ENCODE measurements around the gene HOXA4. TPM values are rescaled to one million over a fixed set of nuclear protein-coding genes. Genes with fewer than 3 reads are reported as not detected.
A peak's percentile ranks its signal among the peaks of the same experiment; 100 is the strongest.

HOXA4 gene
- total and polyA plus RNA-seq, 2 of the 8 experiments (the other 6 are each of a cell fraction or from before 2014, with no cell fraction given), result not detected

DNA sequence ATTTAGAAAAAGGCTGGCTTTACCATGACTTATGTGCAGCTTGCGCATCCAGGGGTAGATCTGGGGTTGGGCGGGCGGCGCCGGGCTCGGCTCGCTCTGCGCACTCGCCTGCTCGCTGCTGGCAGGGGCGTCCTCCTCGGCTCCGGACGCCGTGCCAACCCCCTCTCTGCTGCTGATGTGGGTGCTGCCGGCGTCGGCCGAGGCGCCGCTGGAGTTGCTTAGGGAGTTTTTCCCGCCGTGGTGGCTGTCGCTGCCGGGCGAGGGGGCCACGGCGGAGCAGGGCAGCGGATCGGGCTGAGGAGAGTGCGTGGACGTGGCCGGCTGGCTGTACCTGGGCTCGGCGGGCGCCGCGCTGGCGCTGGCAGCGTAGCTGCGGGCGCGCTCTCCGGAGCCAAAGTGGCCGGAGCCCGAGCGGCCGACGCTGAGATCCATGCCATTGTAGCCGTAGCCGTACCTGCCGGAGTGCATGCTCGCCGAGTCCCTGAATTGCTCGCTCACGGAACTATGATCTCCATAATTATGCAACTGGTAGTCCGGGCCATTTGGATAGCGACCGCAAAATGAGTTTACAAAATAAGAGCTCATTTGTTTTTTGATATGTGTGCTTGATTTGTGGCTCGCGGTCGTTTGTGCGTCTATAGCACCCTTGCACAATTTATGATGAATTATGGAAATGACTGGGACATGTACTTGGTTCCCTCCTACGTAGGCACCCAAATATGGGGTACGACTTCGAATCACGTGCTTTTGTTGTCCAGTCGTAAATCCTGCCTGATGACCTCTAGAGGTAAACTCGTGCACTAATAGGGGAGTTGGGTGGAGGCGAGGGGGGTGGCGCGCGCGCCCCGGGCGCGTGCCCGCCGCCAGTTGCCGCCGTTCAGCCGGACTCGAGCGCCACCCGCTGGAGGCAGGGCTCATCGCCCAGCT is 12.7 kb upstream of the HOXA4 start, which contains the start of gene HOXA5 (continued):
- TF ChIP-seq HDAC2 (IDR thresholded peaks at IDR 0.05; ENCODE audit: borderline replicate concordance in 1 of 2, low read depth in 2 of 2, low read length in 2 of 2) (no peak), RNF2 (IDR thresholded peaks at IDR 0.05; ENCODE audit: borderline replicate concordance, low read depth, low read length, missing control alignments, poor library complexity, severe bottlenecking) (peak; percentile 14), EP300 (IDR thresholded peaks at IDR 0.05; ENCODE audit: borderline replicate concordance in 1 of 2, low read depth in 2 of 2, low read length in 2 of 2) (no peak), SUZ12 (IDR thresholded peaks at IDR 0.05; ENCODE audit: low read length) (peak; percentile 91), RFX5 (IDR thresholded peaks at IDR 0.05; ENCODE audit: borderline replicate concordance, low read depth, low read length) (no peak), SIN3A (conservative IDR thresholded peaks at IDR 0.05 in 1 of 2, IDR thresholded peaks at IDR 0.05 in 1 of 2; ENCODE audit: low read depth in 1 of 2, low read length in 2 of 2) (no peak)
- TF ChIP-seq, protein P1, sequence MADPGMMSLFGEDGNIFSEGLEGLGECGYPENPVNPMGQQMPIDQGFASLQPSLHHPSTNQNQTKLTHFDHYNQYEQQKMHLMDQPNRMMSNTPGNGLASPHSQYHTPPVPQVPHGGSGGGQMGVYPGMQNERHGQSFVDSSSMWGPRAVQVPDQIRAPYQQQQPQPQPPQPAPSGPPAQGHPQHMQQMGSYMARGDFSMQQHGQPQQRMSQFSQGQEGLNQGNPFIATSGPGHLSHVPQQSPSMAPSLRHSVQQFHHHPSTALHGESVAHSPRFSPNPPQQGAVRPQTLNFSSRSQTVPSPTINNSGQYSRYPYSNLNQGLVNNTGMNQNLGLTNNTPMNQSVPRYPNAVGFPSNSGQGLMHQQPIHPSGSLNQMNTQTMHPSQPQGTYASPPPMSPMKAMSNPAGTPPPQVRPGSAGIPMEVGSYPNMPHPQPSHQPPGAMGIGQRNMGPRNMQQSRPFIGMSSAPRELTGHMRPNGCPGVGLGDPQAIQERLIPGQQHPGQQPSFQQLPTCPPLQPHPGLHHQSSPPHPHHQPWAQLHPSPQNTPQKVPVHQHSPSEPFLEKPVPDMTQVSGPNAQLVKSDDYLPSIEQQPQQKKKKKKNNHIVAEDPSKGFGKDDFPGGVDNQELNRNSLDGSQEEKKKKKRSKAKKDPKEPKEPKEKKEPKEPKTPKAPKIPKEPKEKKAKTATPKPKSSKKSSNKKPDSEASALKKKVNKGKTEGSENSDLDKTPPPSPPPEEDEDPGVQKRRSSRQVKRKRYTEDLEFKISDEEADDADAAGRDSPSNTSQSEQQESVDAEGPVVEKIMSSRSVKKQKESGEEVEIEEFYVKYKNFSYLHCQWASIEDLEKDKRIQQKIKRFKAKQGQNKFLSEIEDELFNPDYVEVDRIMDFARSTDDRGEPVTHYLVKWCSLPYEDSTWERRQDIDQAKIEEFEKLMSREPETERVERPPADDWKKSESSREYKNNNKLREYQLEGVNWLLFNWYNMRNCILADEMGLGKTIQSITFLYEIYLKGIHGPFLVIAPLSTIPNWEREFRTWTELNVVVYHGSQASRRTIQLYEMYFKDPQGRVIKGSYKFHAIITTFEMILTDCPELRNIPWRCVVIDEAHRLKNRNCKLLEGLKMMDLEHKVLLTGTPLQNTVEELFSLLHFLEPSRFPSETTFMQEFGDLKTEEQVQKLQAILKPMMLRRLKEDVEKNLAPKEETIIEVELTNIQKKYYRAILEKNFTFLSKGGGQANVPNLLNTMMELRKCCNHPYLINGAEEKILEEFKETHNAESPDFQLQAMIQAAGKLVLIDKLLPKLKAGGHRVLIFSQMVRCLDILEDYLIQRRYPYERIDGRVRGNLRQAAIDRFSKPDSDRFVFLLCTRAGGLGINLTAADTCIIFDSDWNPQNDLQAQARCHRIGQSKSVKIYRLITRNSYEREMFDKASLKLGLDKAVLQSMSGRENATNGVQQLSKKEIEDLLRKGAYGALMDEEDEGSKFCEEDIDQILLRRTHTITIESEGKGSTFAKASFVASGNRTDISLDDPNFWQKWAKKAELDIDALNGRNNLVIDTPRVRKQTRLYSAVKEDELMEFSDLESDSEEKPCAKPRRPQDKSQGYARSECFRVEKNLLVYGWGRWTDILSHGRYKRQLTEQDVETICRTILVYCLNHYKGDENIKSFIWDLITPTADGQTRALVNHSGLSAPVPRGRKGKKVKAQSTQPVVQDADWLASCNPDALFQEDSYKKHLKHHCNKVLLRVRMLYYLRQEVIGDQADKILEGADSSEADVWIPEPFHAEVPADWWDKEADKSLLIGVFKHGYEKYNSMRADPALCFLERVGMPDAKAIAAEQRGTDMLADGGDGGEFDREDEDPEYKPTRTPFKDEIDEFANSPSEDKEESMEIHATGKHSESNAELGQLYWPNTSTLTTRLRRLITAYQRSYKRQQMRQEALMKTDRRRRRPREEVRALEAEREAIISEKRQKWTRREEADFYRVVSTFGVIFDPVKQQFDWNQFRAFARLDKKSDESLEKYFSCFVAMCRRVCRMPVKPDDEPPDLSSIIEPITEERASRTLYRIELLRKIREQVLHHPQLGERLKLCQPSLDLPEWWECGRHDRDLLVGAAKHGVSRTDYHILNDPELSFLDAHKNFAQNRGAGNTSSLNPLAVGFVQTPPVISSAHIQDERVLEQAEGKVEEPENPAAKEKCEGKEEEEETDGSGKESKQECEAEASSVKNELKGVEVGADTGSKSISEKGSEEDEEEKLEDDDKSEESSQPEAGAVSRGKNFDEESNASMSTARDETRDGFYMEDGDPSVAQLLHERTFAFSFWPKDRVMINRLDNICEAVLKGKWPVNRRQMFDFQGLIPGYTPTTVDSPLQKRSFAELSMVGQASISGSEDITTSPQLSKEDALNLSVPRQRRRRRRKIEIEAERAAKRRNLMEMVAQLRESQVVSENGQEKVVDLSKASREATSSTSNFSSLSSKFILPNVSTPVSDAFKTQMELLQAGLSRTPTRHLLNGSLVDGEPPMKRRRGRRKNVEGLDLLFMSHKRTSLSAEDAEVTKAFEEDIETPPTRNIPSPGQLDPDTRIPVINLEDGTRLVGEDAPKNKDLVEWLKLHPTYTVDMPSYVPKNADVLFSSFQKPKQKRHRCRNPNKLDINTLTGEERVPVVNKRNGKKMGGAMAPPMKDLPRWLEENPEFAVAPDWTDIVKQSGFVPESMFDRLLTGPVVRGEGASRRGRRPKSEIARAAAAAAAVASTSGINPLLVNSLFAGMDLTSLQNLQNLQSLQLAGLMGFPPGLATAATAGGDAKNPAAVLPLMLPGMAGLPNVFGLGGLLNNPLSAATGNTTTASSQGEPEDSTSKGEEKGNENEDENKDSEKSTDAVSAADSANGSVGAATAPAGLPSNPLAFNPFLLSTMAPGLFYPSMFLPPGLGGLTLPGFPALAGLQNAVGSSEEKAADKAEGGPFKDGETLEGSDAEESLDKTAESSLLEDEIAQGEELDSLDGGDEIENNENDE (IDR thresholded peaks at IDR 0.05; ENCODE audit: insufficient replicate concordance, low read length), result no peak
